ENCODE measurements around the gene SYNM. TPM values are rescaled to one million over a fixed set of nuclear protein-coding genes. Genes with fewer than 3 reads are reported as not detected.

The SYNM gene
- total RNA-seq, 1 donor from 2014 or later = 1.4 TPM

DNA sequence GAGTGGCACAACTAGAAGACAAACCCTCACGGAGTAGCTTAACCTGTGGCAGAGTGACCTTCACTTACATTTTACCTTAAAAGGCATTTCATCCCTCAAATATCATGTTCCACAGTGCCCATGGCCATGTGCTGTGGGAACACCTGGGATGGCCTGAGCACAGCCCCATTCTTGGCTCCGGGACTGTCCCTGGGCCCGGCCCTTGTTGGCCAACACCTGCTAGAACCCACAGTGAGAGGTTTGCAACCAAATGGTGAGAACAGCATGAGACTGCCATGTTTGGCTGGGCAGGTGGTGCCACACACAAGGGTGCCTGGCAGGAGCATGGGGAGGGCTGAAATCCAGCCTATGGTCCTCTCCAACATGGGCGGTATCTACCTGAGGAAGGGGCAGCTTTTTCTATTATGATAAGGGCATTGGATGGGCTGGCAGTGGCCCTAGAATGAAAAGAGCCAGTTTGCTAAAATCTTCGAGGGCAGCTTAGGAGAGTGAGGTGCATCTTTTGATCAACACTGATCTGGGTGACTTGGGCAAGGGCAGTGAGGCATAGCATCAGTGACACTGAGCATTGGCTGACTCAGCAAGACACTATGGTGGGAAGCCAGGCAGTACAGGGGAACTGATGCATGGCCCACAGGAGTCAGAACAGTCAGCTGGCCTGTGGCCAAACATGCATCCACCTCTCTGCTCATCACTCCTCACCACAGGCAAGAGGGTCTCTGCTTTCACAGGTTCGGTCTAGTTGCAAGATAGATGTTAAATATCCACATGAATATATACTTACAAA, 53.9 kb downstream of the SYNM start:
- DNase-seq (ENCODE audit: low spot score in 2 of 2, unreplicated experiment in 2 of 2) = no peak
- Mint-ChIP-seq H3K9me3 (no peaks in the 10 kb centered on the region), H3K27me3 (ENCODE audit: low read depth) (no peaks in the 10 kb centered on the region), H3K4me3 (no peak overlapping the region), H3K36me3 (peaks cover 51% of the 10 kb centered on the region), H3K27ac (no peak overlapping the region), H3K4me1 (peaks cover 1% of the 10 kb centered on the region)
- TF ChIP-seq, protein P1, sequence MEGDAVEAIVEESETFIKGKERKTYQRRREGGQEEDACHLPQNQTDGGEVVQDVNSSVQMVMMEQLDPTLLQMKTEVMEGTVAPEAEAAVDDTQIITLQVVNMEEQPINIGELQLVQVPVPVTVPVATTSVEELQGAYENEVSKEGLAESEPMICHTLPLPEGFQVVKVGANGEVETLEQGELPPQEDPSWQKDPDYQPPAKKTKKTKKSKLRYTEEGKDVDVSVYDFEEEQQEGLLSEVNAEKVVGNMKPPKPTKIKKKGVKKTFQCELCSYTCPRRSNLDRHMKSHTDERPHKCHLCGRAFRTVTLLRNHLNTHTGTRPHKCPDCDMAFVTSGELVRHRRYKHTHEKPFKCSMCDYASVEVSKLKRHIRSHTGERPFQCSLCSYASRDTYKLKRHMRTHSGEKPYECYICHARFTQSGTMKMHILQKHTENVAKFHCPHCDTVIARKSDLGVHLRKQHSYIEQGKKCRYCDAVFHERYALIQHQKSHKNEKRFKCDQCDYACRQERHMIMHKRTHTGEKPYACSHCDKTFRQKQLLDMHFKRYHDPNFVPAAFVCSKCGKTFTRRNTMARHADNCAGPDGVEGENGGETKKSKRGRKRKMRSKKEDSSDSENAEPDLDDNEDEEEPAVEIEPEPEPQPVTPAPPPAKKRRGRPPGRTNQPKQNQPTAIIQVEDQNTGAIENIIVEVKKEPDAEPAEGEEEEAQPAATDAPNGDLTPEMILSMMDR (IDR thresholded peaks at IDR 0.05; ENCODE audit: unreplicated experiment) = no peak

DNA sequence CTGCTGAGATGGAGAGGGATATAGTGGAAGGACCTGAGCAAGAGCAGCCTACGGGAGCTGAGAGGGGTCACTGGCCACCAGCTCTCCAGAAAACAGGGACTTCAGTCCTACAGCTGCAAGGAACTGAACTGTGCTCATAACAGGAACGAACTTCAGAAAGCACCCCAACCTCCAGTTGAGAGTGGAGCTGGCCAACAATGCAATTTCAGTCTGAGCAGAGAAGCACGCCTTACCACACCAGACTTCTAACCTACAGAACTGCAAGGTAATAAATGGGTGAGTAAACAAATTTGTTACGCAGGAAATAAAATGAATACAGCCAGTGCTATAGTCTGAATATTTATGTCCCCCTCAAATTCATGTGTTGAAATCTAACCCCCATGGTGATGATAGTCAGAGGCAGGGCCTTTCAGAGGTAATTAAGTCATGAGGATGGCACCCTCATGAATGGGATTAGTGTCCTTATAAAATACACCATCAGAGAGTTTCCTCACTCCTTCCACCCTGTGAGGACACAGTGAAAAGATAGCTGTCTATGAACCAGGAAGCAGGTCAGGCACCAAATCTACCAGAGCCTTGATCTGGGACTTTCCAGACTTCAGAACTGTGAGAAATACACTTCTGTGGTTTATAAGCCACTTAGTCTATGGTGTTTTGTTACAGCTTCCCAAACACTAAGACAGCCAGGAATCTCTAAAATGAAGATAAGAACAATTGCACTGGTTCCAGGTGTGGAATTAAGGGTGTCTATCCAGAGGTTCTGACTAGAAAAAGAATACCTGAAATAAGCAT, 58.6 kb downstream of the SYNM start:
- no peaks in the 10 kb centered on the region for H3K4me1 Mint-ChIP-seq
- H3K27ac Mint-ChIP-seq = no peak overlapping the region
- H3K9me3 Mint-ChIP-seq = no peaks in the 10 kb centered on the region
- no peak for DNase-seq (ENCODE audit: low spot score in 2 of 2, unreplicated experiment in 2 of 2)
- peaks cover 58% of the 10 kb centered on the region for H3K36me3 Mint-ChIP-seq
- H3K4me3 Mint-ChIP-seq = no peak overlapping the region
- no peaks in the 10 kb centered on the region for H3K27me3 Mint-ChIP-seq (ENCODE audit: low read depth)
- TF ChIP-seq, protein P1 (IDR thresholded peaks at IDR 0.05; ENCODE audit: unreplicated experiment) = no peak

DNA sequence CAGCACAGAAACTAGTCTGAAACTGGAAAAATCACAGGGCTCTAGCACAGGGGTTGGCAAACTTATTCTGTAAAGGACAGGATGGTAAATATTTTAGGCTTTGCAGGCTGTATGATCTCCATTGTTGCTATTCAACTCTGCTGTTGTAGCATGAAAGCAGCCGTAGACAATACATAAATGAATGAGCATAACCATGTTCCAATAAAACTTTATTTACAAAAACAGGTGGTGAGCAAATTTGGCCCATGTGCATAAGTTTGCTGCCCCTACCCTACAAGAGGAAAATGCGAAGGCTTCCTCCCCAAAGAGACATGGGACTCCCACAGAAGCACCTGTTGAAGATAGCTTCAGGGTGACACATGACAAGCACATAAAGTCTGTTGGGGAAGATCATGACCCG, 59.2 kb downstream of the SYNM start:
- H3K36me3 Mint-ChIP-seq = peaks cover 55% of the 10 kb centered on the region
- no peak for DNase-seq (ENCODE audit: low spot score in 2 of 2, unreplicated experiment in 2 of 2)
- H3K9me3 Mint-ChIP-seq = no peaks in the 10 kb centered on the region
- H3K4me1 Mint-ChIP-seq = peaks cover under 1% of the 10 kb centered on the region
- H3K4me3 Mint-ChIP-seq = no peak overlapping the region
- no peaks in the 10 kb centered on the region for H3K27me3 Mint-ChIP-seq (ENCODE audit: low read depth)
- no peak overlapping the region for H3K27ac Mint-ChIP-seq
- TF ChIP-seq, protein P1 (IDR thresholded peaks at IDR 0.05; ENCODE audit: unreplicated experiment) = no peak

DNA sequence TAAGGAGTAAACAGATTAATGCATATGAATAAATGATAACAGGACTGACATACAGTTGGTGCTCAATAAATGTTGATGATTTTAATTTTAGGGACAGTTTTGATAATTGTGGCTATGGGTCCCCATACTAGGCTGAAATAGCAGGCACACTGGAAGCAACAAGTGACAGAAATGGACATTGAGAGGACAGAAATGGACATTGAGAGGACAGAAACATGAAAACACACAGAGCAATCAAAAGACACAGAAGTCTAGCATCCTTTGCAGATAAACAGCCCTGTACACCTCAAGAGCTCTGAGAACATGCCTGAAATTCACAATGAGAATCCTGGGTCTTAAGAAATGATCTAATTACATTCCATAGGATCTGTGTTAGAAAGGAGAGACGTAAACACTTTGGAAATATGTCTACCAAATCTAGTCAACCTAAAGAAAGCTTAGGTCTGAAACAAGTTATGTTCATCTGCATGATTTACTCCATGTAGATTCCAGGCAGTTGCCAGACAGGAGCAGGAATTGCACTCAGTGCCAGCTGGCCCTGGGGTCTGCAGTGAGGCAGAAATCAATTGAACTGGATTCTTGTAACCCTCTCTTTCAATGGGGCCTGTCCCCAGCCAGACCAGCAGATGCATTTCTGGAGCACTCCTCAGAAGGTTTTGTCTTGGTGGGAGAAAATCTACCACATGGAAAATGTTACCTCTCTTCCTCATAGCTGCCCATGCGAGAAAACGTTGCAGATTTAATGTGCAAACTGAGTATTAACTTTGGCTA, 60.3 kb downstream of the SYNM start:
- TF ChIP-seq, protein P1 (IDR thresholded peaks at IDR 0.05; ENCODE audit: unreplicated experiment) = no peak
- H3K27ac Mint-ChIP-seq = no peak overlapping the region
- peaks cover 47% of the 10 kb centered on the region for H3K36me3 Mint-ChIP-seq
- H3K9me3 Mint-ChIP-seq = no peaks in the 10 kb centered on the region
- H3K4me3 Mint-ChIP-seq = no peak overlapping the region
- no peak for DNase-seq (ENCODE audit: low spot score in 2 of 2, unreplicated experiment in 2 of 2)
- peaks cover 8% of the 10 kb centered on the region for H3K4me1 Mint-ChIP-seq
- no peaks in the 10 kb centered on the region for H3K27me3 Mint-ChIP-seq (ENCODE audit: low read depth)

DNA sequence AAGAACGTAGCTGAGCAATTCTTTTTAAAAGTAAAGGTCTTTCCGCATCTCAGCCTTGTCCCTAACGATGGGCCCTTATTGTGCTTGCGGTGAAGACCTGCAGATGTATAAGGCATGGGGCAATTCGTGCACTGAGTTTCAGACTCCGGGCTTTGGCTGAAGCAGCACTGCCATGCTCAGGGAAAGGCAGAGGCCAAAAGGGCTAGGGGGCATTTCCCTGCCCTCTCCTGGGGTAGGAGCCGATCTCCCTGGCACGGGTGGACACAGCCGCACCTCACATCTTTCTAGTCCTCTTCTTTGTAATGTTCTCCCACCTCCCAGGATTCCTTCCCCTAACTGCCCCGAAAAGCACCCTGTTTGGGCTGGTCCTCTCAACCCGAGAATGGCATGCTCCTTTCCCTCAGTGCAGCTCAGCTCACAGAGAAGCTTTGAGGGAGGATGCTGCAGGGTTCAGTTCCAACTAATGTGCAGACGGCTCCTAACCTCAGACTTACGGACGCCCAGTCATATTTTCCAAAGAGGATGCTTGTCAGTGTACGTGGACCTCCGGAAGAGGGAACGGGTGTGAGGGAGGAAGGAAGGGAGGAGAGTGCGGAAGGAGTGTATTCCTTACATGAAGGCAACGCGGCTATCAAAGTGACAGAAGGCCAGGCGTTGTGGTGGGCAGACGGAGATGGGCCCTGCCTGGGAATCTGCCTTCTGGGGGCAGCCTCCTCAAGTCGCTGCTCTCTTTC, 61.2 kb downstream of the SYNM start:
- peaks cover 8% of the 10 kb centered on the region for H3K4me1 Mint-ChIP-seq
- H3K27ac Mint-ChIP-seq = no peak overlapping the region
- no peaks in the 10 kb centered on the region for H3K27me3 Mint-ChIP-seq (ENCODE audit: low read depth)
- H3K9me3 Mint-ChIP-seq = no peaks in the 10 kb centered on the region
- H3K36me3 Mint-ChIP-seq = peaks cover 46% of the 10 kb centered on the region
- no peak overlapping the region for H3K4me3 Mint-ChIP-seq
- DNase-seq (ENCODE audit: low spot score in 2 of 2, unreplicated experiment in 2 of 2) = no peak
- TF ChIP-seq, protein P1 (IDR thresholded peaks at IDR 0.05; ENCODE audit: unreplicated experiment) = no peak
